ENCODE measurements around the gene WDHD1. TPM values are rescaled to one million over a fixed set of nuclear protein-coding genes. Genes with fewer than 3 reads are reported as not detected.

The WDHD1 gene
- total RNA-seq, result 8.2 and 10.1 TPM in 2 replicates

DNA sequence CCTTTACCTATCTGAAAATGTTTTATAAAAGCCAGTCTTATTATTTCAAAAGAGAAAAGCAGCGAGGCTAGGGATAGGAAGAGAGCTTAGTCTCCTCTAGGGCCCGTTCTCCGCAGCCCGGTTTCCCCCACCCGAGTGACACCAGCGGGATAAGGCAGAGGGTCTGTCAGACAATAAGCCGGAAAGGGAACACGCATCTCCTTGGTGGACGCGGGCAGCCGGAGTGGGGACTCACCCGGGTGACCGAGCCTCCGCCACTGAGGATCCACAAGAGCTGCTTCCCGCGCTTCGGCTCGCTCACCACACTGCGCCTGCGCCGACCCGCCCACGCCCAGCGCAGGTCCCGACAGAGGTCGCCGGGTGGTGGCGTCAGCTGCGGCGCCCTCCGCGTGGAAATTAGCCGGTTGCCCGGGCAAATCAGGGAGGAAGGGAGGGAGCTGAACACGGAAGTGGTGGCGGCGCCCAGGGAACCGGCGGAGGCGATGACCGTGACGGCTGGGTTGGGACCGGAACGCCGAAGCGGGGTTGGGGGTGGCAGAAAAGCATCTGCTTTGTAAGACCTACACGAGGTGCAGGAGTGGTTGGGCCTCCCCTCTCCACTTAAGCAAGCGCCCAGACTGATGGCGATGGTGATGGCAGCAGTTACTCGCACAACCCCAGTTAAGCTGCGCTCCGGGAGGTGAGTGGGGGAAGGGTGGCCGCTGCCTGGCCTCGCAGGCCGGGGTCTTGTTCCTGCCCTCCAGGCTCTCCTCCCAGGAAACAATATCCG is at the start of gene WDHD1, which contains the start of gene SOCS4:
Gene WDHD1 (minus strand): TSS at position 307 of the 769 bp plus-strand sequence. CDS start 312 bp downstream, outside the sequence.
Gene SOCS4 (plus strand): TSS at position 444 of the 769 bp plus-strand sequence. CDS start 15,806 bp downstream, outside the sequence.

DNA sequence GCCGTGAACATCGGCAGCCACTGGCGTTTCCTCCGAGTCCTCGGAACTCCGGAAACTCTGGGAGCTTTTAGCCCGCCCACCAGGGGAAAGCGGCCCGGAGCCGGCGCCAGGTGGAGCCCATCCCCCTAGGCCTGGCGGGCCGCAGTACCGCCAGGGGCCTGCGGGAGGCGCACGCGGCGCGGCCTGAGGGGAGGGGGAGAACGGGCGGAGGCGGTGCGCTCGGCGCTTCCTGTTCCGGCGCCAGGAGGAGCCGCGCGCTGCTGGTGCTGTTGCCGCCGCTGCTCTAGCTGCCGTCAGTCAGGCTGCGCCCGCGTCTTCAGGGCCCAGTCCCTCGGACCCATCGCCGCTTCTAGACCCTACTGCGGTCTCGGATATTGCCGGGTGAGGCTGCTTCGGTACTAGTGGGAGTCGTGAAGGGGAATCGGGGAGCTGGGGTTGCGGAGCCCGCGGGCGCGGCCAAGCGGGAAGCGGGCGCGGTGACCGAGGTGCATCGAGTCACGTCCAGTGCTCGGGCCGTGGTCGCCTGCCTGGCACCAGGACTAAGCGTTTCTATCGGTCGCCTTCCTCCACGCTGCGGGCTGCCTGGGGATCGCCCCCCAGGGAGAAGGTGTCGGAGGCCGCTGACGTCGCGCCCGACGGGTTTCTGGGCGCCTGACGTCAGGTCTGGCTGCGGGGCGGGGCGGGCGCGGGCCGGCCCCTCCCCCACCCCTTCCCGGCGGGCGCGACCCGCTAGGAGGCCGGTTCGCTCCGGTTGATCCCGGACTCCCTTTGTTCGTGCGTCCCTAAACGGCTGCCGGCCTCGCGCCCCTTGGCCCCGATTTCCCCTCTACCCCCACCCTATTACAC is 24.7 kb upstream of the WDHD1 start, which contains the start of gene MAPK1IP1L:
Gene MAPK1IP1L (plus strand): TSS at position 225 of the 846 bp plus-strand sequence. CDS start 10,037 bp downstream, outside the sequence.

DNA sequence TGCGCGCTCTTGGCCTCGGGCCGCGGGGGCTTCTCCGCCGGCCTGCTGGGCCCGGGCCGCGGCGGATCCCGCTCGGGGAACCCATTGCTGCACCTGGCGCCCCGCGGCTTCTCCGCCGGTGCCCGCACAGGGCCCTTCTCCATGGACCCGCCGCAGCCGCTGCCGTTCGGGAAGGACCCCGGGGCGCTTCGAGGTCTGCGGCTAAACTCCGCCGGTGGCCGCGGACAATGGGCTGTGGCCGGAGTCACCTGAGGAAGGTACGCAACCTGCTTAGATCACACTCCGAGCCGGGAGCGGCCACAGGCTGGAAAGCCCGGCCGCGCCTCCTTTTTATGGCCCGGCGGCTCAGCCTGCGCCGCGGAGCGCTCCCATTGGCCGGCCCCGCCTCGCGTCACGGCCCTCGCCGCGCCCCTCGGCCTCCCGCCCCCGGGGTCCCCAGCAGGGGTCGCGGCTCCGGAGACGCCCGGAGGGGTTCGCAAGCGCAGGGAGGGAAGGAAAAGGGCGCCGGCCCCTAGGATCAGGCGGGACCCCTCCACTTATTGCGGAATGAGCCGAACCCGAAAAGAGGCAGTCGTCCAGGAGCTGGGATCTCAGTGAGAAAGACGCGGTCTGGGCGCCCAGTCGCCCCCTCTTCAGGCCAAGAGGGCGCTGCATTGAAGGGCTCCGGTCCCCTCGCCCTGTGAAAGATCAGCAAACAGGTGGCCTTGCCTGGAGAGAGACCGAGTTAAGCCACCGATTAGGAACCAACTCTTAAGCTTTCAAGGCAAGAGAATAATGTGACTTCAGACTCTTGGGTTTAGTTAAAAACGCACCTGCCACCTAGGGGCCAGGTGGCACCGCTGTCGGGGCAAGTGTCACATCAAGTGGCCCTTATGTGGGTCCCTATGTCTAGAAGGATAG is 124.1 kb downstream of the WDHD1 start, which contains the start of gene GCH1:
Gene GCH1 (minus strand): TSS at position 306 of the 900 bp plus-strand sequence. CDS start 163 bp downstream, at position 143.

Other genes with a start within 250 kb of the WDHD1 start
- 3.3 and 10.6 TPM in 2 replicates for gene GCH1, start 124.3 kb downstream of the WDHD1 start, total RNA-seq
- 11.1 and 14.7 TPM in 2 replicates for gene SOCS4, start 137 bp upstream of the WDHD1 start, total RNA-seq
- 64.2 and 92.8 TPM in 2 replicates for gene MAPK1IP1L, start 24.5 kb upstream of the WDHD1 start, total RNA-seq
- 282 and 341 TPM in 2 replicates for gene LGALS3, start 102.2 kb upstream of the WDHD1 start, total RNA-seq
- gene DLGAP5, start 164.5 kb upstream of the WDHD1 start, total RNA-seq, result 18.1 and 29.1 TPM in 2 replicates
- gene FBXO34, start 244.3 kb upstream of the WDHD1 start, total RNA-seq, result 12.8 and 18.6 TPM in 2 replicates

Measured in epithelial cell of alveolus of lung (primary cell).